Activated CD4-positive, alpha-beta T cell treated with anti-CD3 and anti-CD28 coated beads for 24 hours (primary cell): ENCODE data around the gene AGAP1.

Experiments used
- DNase-seq, 2 donors: peaks; one replicate each; pipeline ENCODE4 v3.0.0-alpha.2; 2020; ENCODE audit warnings: low read depth in 2 of 2

Gene AGAP1

GRCh38 chr2:235960011-235960715, 466.3 kb downstream of the AGAP1 start:
- no peak for DNase-seq

- no peak for DNase-seq
Observed at GRCh38 chr2:235960716-235961640, 467.1 kb downstream of the AGAP1 start.

DNA sequence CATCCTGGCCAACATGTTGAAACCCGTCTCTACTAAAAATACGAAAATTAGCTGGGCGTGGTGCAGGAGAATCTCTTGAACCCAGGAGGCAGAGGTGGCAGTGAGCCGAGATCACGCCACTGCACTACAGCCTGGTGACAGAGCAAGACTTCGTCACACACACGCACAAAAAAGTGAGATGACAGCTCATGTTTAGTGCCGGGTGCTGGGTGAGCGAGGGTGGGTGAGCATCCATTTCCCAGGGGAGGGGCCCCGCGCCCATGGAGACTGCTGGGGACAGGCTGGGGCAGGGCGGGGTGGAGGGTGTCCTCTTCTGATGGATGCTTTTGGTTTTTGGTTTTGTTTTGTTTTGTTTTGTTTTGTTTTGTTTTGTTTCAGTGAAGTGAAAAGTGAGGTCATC, 467.9 kb downstream of the AGAP1 start:
- no peak for DNase-seq

GRCh38 chr2:235963853-235964577, 470.2 kb downstream of the AGAP1 start:
- DNase-seq, result no peak

DNA sequence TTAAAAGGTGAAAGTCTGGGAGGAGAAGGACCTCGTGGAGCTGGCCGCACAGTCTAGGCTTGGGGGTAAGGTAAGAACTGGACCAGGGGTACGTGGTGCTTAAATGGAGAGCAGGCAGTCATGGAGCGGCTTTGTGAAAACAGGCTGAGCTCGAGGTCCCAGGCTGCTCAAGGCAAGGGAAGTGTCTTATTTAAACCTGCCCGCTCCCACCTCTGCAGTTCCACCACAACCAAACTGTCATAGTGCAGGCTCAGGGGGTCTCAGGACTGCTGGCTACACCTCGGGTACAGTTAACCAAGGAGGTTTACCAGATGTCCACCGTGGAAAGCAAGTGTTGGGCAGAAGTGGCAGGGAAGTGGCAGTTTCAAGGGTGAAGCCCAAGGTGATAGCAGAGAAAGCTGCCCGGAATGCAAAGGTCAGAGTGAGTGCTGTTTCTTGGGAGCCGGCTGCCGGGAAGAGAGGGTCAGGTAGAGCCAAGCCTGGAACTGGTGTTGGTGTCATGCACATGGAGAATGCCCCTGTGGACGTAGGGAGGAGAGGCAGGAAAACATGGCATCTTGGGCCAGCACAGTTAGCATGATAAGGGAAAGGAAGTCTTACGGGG, 471.0 kb downstream of the AGAP1 start:
- no peak for DNase-seq

GRCh38 chr2:235966396-235966795, 472.6 kb downstream of the AGAP1 start:
- no peak for DNase-seq

- DNase-seq, result no peak
Observed at GRCh38 chr2:235966932-235967757, 473.3 kb downstream of the AGAP1 start.

DNA sequence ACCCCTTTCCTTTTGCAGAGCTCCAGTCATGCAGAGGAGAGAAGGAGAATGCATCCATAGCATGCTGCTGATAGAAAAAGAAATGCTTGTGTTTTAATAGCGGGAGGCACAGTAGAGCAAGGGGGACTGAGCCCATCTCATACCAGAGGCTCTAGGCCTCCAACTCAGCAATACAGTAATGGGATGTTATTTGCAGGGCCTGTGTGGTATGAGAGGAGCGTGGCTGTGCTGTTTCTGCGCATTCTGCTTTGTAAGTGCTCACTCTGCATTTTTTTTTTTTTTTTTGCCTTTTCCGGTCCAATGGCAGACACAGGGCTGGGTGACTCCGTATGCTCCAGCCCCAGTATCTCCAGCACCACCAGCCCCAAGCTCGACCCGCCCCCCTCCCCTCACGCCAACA, 474.3 kb downstream of the AGAP1 start:
- DNase-seq, result no peak

DNA sequence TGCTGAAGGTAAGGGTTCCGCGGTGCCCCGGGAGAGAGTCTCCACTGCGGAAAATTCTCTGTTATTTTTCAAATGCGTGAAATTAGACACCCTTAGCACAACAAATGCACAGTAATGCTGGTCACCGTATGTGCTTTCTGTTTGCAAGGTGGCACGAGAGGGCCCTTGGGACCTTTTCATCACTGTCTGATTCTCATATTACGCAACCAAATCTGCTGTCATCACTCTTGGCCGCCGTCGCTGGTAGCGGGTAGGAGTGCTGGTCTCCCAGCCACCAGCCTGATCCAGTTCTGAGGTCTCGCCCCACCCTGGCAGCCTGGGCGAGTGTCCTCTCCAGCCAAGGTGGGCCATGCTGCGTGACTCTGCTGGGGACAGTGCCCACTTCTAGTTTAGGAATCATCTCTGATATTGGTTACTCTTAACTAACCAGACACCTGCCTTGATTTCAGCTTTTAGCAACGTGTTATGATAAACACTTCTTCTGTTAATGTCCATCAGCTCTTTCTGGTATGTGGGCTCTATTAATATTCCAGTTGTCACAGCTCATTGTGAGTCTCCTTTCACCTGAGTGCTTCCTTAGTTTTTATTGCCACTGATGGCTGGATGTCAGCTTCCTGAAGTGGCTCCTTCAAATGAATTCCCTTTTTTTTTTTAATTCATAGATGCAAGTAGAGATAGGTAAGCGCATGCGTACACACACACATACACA, 474.9 kb downstream of the AGAP1 start:
- DNase-seq, result no peak

- no peak for DNase-seq
Observed at GRCh38 chr2:235970204-235971040, 476.6 kb downstream of the AGAP1 start.

DNA sequence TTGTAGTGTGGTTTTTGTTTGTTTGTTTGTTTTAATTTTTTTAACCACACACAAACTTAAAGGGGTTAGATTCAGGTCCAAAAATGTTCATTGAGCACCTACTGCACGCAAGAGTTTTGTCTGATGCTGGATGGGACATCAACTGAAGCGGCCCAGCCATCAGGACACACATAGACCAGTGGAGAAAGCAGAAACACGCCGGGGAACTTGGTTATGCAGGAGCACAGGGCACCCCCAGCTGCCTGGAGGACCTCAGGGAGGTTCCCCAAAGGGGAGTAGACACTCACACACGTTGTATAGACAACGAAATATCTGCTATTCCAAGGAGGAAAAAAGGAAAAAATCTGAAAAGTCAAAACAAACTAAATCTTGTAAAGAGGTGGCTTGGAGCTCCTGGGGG, 482.7 kb downstream of the AGAP1 start:
- no peak for DNase-seq

DNA sequence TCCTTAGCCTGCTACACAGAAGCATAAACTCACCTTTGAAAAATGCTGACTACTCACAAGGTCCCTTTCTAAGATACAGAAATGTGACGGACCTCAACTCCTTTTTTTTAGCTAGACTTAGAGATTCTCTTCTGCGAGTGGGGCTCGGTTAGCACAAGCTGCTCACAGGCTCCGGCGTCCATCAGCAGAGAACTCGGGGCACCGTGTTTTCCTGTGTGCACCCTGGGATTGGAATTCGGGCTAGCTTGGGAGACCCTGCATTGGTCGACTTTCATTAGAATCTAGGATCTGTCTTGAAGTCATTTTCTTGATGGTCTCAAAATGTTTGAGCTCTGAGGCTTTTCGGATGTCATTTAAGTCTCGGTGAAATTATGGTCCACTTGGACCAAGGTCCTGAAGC, 483.1 kb downstream of the AGAP1 start:
- no peak for DNase-seq

- no peak for DNase-seq
Observed at GRCh38 chr2:235977445-235977844, 483.6 kb downstream of the AGAP1 start.

- DNase-seq, result no peak
Observed at GRCh38 chr2:235978022-235978421, 484.2 kb downstream of the AGAP1 start.

GRCh38 chr2:235979037-235979436, 485.2 kb downstream of the AGAP1 start:
- no peak for DNase-seq

GRCh38 chr2:235979753-235980435, 486.1 kb downstream of the AGAP1 start:
- DNase-seq, result no peak

GRCh38 chr2:235981631-235982030, 487.8 kb downstream of the AGAP1 start:
- DNase-seq, result no peak

DNA sequence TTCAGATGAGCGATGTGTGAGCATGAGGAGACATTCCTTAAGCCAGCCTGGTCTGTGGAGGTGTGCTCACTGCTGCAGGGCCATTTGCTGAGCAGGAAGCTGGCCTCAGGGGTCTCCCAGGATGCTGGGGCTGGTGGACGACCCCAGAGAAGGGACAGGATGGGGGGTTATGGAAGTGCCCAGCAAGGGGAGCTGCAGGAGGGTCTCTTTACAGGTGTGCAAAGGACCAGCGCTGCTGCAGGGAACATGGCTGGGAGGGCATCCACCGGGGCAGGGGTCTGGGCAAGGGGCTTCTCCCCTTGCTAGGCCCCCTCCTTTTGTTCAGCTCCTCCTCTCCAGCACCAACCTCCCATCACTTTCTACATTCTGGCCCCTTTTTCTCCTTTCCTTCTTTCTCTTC, 489.2 kb downstream of the AGAP1 start:
- DNase-seq, result no peak

- DNase-seq, result no peak
Observed at GRCh38 chr2:235984552-235984951, 490.7 kb downstream of the AGAP1 start.
